ENCODE data around the gene P2RX5.
A peak's percentile ranks its signal among the peaks of the same experiment; 100 is the strongest.
"Not testable (repeated sequence)": the region's sequence is repeated elsewhere in the genome, so short reads cannot be mapped to it uniquely, and the experiment has no call there.

P2RX5 gene

DNA sequence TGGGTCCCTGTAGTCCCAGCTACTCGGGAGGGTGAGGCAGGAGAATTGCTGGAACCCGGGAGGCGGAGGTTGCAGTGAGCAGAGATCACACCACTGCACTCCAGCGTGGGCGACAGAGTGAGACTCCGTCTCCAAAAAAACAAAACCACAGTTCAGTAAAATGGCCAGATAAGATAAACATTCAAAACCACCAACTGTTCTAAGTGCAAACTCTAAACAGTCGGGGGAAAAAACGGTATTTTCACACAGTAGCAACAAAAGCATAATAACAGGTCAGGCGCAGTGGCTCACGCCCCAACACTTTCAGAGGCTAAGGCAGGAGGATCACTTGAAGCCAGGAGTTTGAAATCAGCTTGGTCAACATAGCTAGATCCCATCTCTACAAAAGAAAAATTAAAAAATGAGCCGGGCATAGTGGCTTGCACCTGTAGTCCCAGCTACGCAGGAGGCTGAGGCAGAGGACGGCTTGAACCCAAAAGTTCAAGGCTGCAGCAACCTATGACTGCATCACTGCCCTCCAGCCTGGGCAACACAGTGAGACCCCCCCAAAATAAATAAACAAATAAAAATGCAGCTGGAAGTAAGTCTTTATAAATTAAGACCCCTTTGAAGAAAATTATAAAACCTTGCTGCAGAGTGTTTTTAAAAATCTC is 17.0 kb upstream of the P2RX5 start:
- peak; percentile 97 for DNase-seq

DNA sequence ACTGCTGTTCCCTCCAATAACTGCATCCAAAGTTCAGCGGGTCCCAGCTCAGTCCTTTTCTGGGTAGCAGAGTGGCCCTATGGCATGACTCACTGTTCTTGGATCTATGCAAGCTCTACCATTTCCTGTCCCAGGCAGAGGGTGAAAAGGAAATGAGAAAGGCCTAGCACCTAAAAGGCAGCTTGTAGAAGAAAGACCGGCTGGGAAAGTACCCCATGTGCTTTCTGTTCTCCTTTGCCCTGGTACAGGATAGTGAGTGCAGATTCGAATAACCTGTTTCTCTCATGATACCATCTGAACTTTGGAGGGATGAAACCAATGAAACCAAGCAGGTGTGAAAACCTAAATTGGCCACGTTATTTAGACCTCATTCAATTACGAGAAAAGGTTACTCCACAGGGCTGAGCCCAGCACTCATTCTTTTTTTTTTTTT is 15.0 kb upstream of the P2RX5 start:
- DNase-seq, result peak; percentile 82

DNA sequence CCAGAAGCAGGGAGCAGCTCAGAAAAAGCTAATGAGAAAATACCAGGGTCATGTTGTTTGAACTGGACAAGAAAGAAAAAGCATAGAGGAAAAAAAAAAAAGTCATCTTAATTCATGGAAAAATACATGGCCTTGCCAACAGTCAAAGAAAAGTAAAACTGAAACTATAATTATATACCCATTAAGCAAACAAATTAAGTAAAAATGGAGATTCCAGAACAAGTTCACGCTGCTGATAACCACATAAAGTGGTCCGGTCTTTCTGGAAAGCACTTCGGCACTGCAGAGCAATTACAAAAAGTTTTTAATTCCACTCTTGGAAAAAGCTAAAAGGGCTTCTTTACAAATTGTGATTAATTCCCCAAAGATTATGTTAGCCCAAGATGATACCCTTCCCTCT is 12.4 kb upstream of the P2RX5 start:
- DNase-seq, result no peak

DNA sequence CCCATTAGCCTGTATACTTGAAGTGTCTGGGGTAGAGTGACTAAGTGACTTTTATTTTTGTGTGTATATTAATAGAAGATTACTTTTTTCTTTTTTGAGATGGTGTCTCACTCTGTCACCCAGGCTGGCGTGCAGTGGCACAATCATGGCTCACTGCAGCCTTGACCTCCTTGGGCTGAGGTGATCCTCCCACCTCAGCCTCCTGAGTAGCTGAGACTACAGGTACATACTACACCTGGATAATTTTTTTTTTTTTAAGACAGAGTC is 9.7 kb upstream of the P2RX5 start:
- not testable (repeated sequence) for DNase-seq

GRCh38 chr17:3704931-3705717 is 9.2 kb upstream of the P2RX5 start:
- DNase-seq, result no peak

DNA sequence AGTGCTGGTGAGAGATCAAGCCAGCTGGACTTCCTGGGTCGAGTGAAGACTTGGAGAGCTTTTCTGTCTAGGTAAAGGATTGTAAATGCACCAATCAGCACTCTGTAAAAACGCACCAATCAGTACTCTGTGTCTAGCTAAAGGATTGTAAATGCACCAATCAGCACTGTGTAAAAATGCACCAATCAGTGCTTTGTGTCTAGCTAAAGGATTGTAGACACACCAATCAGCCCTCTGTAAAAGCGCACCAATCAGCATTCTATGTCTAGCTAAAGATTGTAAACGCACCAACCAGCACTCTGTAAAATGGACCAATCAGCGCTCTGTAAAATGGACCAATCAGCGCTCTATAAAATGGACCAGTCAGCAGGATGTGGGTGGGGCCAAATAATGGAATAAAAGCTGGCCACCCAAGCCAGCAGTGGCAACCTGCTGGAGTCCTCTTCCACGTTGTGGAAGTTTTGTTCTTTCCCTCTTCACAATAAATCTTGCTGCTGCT is 6.1 kb upstream of the P2RX5 start:
- DNase-seq, result not testable (repeated sequence)

- DNase-seq, result no peak
Observed at GRCh38 chr17:3699951-3700350, 4.0 kb upstream of the P2RX5 start.

DNA sequence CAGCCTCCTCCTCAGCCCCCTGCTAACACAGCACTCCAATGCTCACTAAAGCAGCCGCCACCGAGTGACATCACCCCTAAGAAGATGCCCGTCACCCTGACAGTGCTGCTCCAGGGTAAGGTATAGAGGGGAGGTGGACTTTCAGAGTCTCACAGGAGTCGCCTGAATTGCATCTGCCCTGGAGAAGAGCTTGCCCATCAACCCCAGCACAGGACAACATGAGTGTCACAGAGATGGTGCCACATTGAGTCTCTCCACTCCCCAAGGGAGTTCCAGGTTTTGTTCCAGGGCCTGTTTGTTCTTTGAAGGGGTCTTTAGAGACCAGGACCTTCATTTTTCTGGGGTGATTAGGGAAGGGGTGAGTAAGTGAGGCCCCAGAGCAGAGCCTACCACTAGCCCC is 2.2 kb upstream of the P2RX5 start:
- DNase-seq, result no peak

DNA sequence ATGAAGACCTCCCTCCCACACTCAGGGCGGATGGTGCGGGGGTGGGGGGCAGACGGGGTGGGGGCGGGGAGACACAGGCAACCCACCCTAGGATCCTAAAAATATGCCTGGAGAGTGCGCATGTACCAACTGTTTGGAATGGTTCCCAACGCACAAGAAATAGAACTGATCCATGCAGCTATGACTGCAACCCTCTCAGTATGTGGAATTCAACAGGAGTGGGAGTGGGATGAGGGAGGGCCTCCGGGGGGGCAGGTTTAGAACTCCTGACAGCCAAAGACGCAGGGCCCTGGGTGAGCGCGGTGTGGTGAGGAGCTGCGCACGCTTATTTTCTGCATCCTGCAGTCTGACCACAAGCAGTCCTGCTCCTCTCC is 1.1 kb upstream of the P2RX5 start:
- no peak for DNase-seq

DNA sequence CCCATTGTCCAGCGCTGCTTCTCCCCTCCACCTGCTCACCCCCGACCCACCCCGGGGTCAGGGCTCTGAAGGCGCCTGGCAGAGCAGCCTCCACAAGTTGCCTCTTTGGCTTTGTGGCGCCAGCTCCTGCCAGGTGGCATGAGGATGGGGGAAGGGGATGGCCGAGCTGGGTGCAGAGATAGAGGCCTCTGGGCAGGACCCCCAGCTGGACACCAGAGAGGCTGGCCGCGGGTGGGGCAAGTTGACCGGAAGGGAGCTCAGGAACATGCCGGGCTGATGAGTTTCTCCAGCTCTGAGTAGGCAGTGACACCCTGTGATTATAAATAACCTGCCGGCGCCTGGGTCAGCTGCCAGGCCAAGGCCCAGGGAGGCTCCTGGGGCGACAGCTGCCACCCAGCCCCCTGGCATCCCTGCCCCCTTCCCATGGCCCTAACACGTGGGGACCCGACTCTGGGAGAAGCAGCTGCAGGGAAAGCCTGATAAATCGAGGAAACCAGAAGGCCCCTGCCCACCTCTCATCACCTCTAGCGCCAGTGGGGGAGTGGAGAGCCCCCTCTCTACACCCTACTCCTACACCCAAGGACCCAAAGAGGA is 729 bp downstream of the P2RX5 start:
- no peak for DNase-seq

- peak; percentile 75 for DNase-seq
Observed at GRCh38 chr17:3693829-3694231, 2.1 kb downstream of the P2RX5 start.

- DNase-seq, result no peak
Observed at GRCh38 chr17:3693141-3693540, 2.8 kb downstream of the P2RX5 start.

GRCh38 chr17:3692346-3692745 is 3.6 kb downstream of the P2RX5 start:
- no peak for DNase-seq

DNA sequence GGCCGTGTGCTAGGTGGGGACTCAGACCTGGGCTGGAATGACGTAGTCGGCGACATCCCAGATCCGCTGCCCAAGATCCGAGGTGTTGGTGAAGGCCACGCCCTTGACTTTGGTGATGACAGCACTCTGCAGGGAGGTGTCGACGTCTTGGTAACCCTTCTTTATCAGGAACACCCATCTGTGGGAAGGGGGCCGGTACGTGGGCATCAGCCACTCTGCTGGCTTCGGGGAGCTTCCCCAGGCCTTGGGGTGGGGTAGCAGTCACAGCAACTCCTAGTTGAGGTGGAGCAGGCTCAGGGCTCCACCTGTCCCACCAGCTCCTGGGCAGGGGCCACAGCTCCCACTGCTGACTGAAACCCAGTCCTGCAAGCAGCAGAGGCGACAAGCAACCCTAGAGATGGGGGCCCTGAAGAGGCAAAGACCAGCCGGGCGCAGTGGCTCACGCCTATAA is 4.3 kb downstream of the P2RX5 start:
- DNase-seq, result peak; percentile 41

DNA sequence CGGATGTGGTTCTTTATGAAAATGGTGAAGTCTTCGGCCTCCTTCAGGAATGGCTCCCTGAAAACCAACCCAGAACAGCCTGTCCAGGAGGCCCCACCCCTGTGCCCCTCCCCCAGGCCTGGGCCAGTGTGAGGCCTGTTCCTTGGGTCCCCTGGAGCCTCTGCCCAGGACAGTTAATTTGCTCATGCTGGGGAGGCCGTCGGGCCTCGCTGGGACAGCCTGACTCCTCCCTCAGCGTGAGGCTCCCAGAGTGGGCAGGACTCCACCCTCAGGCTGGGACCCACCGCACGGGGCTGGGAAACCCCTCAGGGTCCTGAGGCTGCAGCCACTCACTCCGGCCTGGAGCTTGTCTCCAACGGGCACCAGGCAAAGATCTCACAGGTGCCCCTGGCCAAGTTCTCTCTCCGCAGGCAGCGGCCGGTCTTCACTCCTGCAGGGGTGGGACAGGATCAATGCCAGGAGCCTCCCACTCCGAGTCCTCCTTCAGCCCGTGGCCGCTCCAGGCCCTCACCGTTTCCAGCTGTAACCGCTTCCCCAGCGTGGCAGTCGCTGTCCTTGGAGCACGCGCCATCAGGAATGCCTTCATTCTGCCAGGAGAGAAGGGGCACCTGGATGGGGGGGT is 5.8 kb downstream of the P2RX5 start:
- no peak for DNase-seq

GRCh38 chr17:3689262-3690093 is 6.5 kb downstream of the P2RX5 start:
- no peak for DNase-seq

- DNase-seq, result no peak
Observed at GRCh38 chr17:3688852-3689261, 7.1 kb downstream of the P2RX5 start.

GRCh38 chr17:3688027-3688553 is 7.9 kb downstream of the P2RX5 start:
- DNase-seq, result no peak

DNA sequence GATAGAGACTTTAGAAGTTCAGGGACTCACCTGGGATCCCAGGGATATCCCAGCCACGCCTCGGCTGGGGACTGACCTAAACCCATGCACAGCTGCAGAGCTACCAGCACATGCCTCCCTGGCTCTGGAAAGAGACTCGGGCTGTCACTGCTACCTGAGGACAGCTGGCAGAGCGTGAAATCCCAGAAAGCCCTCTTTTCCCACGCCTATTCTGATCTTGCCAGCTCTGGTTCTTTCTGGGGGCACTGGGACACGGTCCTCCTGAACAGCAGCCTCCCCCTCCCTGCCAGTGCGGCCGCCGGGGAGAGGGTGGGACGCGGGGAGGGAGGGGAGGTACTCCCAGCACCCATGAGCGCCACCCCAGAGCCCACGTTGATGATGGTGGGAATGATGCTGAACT is 10.8 kb downstream of the P2RX5 start:
- DNase-seq, result no peak

GRCh38 chr17:3683054-3683511 is 12.9 kb downstream of the P2RX5 start:
- DNase-seq, result peak; percentile 82

- DNase-seq, result no peak
Observed at GRCh38 chr17:3682033-3682432, 13.9 kb downstream of the P2RX5 start.

DNA sequence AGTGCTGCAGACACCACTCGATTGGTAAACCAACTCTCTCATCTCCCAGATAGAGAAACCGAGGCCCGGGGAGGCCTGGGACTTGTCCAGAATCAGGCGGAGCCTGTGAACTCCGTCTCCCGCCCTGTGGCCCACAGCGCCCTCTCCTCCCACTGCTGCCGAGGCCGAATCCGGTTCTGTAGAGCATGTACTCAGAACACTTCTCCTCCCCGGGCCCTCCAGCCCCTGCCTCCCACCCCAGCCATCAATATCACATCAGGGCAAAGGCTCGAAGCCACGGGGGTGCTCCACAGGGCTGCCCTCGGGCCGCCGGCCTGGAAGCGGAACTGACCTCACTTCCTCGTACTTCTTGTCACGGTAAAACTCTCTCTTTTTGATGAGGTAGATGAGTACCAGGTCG is 14.4 kb downstream of the P2RX5 start:
- DNase-seq, result no peak
